ENCODE measurements around the gene CELSR2.

Gene CELSR2

GRCh38 chr1:109247401-109248365 lies 1.7 kb upstream of the CELSR2 start:
- no peak overlapping the region for H3K4me3 ChIP-seq (ENCODE audit: low read depth, low read length)
- H3K4me1 ChIP-seq (ENCODE audit: control insufficient read depth, insufficient read depth, low read length) = no peaks in the 10 kb centered on the region
- no peaks in the 10 kb centered on the region for H3K9me3 ChIP-seq (ENCODE audit: control insufficient read depth, insufficient read depth, low read depth, low read length)
- ChIA-PET CTCF (interaction anchor here (0.9 to 1.6 kb wide), 3 partner anchors 9 to 150 kb away, joined by 3 to 11 read pairs (median 3); partner anchors contain the start of gene SORT1), POLR2A (interaction anchor here (1.1 to 2.7 kb wide), 2 partner anchors 35 to 150 kb away, joined by 3 to 12 read pairs; partner anchors contain the start of genes PSRC1 and SORT1)
- peaks cover 0 to 21% of the 10 kb centered on the region in 2 experiments; a peak in 1 of 3 replicates for H3K36me3 ChIP-seq (ENCODE audit: control insufficient read depth in 2 of 2, insufficient read depth in 1 of 2, low read length in 2 of 2)
- peak; percentile 52 for TF ChIP-seq ZFHX2 (tag by site-specific recombination; conservative IDR thresholded peaks at IDR 0.05)
- TF ChIP-seq EGR2 (tag by site-specific recombination; IDR thresholded peaks at IDR 0.05; ENCODE audit: low read depth) = peak; percentile 19; the same call in 1 of the 2 replicates
- TF ChIP-seq ZXDB (tag by site-specific recombination; IDR thresholded peaks at IDR 0.05) = no peak
- no peak for TF ChIP-seq ZNF266 (tag by site-specific recombination; IDR thresholded peaks at IDR 0.05; ENCODE audit: low read depth)
- TF ChIP-seq PRDM1 (tag by site-specific recombination; IDR thresholded peaks at IDR 0.05) = no peak
- H3K27ac ChIP-seq (ENCODE audit: extremely low read depth, low read depth, low read length) = no peak overlapping the region

GRCh38 chr1:109248444-109248796 lies 919 bp upstream of the CELSR2 start:
- 0 out of 2 replicates have a peak, but pooled peaks cover under 1% of the 10 kb centered on the region for H3K4me1 ChIP-seq (ENCODE audit: control insufficient read depth, insufficient read depth, low read length)
- peaks cover 0 to 28% of the 10 kb centered on the region in 2 experiments; a peak in 1 of 3 replicates for H3K36me3 ChIP-seq (ENCODE audit: control insufficient read depth in 2 of 2, insufficient read depth in 1 of 2, low read length in 2 of 2)
- no peaks in the 10 kb centered on the region for H3K9me3 ChIP-seq (ENCODE audit: control insufficient read depth, insufficient read depth, low read depth, low read length)
- no peak overlapping the region for H3K4me3 ChIP-seq (ENCODE audit: low read depth, low read length)
- no peak for TF ChIP-seq KLF9 (tag by site-specific recombination; IDR thresholded peaks at IDR 0.05; ENCODE audit: low read depth)
- no peak for TF ChIP-seq ZNF16 (tag by site-specific recombination; IDR thresholded peaks at IDR 0.05; ENCODE audit: low read depth)
- TF ChIP-seq ZNF449 (tag by site-specific recombination; IDR thresholded peaks at IDR 0.05) = no peak
- no peak for TF ChIP-seq ZNF148 (tag by site-specific recombination; IDR thresholded peaks at IDR 0.05; ENCODE audit: borderline replicate concordance)
- TF ChIP-seq INSM2 (tag by site-specific recombination; IDR thresholded peaks at IDR 0.05) = no peak
- TF ChIP-seq ZNF24 (tag by site-specific recombination; IDR thresholded peaks at IDR 0.05) = no peak
- no peak for TF ChIP-seq ZNF677 (tag by site-specific recombination; IDR thresholded peaks at IDR 0.05)
- no peak overlapping the region for H3K27ac ChIP-seq (ENCODE audit: extremely low read depth, low read depth, low read length)
- CTCF ChIA-PET = interaction anchor here (1.6 kb wide), 1 partner anchor 9 kb away, joined by 11 read pairs; no protein-coding TSS in a partner anchor
- POLR2A ChIA-PET = interaction anchor here (2.7 kb wide), 1 partner anchor 150 kb away, joined by 12 read pairs; the partner anchor contains the start of gene SORT1
